Testis (tissue), 3 donors: Measurements from ENCODE around the gene EXOSC3. TPM values are rescaled to one million over a fixed set of nuclear protein-coding genes. Genes with fewer than 3 reads are reported as not detected.

Source experiments
- polyA plus RNA-seq: library from polyadenylated mRNA; stranded (reverse); fragments of 350-450 nt; fragmentation: Illumina TruSeq; extraction: RNeasy Lipid Tissue Mini Kit (QIAGEN cat#74804); gene quantifications from one replicate; pipeline ENCODE4 v1.2.3, GENCODE V29; 2014; ENCODE audit warnings: low read depth, low replicate concordance; ENCODE audit not compliant: insufficient read depth
- total RNA-seq, 2 donors: library from RNA; depleted of rRNA; stranded (reverse); fragments of >200 nt; gene quantifications; one replicate each; pipeline ENCODE4 v1.2.3, GENCODE V29; 2016

Gene EXOSC3
- total and polyA plus RNA-seq, 3 donors from 2014 or later, result 74.3 to 78.4 (median 75.6) TPM

Other genes starting within 250 kb of the EXOSC3 start
- gene FBXO10, start 208.7 kb downstream of the EXOSC3 start, total RNA-seq, result 10 to 100 TPM; 28.3 to 31.7 TPM
- 28.7 TPM for gene FBXO10, start 208.7 kb downstream of the EXOSC3 start, polyA plus RNA-seq
- 100 to 1,000 TPM in 1 of 2 donors, 10 to 100 TPM in 1; 96.5 to 113 TPM for gene TOMM5, start 192.5 kb downstream of the EXOSC3 start, total RNA-seq
- gene TOMM5, start 192.5 kb downstream of the EXOSC3 start, polyA plus RNA-seq, result 126 TPM
- gene FRMPD1, start 134.1 kb downstream of the EXOSC3 start, total RNA-seq, result 10 to 100 TPM; 48.0 to 67.3 TPM
- gene FRMPD1, start 134.1 kb downstream of the EXOSC3 start, polyA plus RNA-seq, result 15.9 TPM
- gene TRMT10B, start 31.3 kb downstream of the EXOSC3 start, total RNA-seq, result 10 to 100 TPM in 1 of 2 donors, 1 to 10 TPM in 1; 5.8 to 10.9 TPM
- 4.9 TPM for gene TRMT10B, start 31.3 kb downstream of the EXOSC3 start, polyA plus RNA-seq
- gene DCAF10, start 15.7 kb upstream of the EXOSC3 start, total RNA-seq, result 10 to 100 TPM; 77.3 to 77.9 TPM
- 104 TPM for gene DCAF10, start 15.7 kb upstream of the EXOSC3 start, polyA plus RNA-seq
- gene SLC25A51, start 119.1 kb upstream of the EXOSC3 start, total RNA-seq, result 10 to 100 TPM; 19.1 to 27.4 TPM
- 18.4 TPM for gene SLC25A51, start 119.1 kb upstream of the EXOSC3 start, polyA plus RNA-seq